GM21619 (cell line): ENCODE measurements around the gene LPCAT3.

Source experiments
- ATAC-seq: cut with Tn5 transposase; IDR thresholded peaks from one replicate; pipeline ENCODE4 v1.9.1; 2021; ENCODE audit not compliant: unreplicated experiment

The LPCAT3 gene

DNA sequence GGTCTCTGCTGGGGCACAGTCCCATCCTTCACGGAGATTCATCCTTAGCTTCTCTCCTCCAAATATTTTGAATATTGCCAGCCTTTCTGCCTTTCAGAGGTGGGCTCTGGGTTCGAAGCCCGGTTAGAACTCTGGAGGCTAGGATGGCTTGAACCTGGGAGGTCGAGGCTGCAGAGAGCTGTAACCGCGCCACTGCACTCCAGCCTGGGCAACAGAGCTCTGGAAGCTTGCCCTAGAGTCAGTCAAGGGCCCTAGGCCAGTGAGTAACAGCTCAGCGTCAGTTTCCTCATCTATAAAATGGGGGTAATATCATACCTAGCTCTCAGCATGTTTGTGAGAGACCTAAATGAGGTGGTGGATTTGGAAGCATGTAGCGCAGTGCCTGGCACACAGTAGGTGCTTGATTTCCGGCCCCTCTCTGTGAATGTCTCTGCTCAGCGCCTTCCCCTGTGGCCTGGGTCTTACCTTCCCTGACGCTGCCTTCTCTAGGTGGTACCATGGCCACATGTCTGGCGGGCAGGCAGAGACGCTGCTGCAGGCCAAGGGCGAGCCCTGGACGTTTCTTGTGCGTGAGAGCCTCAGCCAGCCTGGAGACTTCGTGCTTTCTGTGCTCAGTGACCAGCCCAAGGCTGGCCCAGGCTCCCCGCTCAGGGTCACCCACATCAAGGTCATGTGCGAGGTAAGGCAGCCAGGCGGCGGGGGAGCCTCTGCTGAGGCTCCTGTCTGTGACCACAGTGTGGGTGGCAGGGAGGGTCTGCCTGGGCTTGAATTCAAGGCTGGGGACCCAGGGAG is 63.8 kb downstream of the LPCAT3 start:
- ATAC-seq: no peak

DNA sequence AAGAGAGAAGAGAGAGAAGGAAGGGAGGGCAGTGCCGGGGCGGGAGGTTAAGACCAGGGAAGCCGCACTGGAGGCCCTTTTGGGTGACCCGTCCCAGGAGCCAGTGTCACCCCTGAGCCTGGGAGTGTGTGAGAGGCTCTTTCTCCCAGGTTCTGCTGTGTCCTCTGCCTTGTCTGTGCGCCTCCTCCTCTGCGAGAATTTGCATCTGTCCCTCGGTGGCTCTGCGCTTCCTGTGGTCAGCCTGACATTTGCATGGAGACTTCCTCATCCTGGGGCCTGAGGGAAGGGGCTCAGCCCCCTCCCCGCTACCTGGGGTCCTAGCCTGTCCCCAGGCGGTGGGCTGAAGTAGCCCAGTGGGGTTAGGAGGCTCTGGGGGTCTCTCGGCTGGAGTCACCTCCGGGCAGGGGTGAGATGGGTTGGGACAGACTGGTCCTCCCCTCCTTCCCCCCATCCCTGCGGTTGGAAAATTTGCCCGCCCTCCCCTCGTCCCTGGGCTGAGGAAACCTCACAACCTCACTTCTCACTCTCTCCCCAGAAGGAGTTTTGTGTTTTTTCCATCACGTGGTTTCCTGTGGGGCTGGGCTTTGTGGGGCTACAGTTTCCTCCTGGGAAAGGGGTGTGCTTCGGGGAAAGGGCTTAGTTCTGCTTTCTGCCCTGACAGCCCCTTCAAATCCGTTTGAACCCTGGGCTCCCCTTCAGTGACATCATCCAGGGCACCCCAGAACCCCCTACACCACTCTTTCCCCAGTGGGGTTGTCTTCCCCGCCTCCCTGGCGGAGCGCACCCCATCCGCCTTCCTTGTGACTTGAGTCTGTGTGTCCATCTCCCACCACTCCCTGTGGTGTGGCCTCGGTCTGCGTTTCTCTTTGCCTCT is 64.6 kb downstream of the LPCAT3 start:
- ATAC-seq: peak; percentile 37

DNA sequence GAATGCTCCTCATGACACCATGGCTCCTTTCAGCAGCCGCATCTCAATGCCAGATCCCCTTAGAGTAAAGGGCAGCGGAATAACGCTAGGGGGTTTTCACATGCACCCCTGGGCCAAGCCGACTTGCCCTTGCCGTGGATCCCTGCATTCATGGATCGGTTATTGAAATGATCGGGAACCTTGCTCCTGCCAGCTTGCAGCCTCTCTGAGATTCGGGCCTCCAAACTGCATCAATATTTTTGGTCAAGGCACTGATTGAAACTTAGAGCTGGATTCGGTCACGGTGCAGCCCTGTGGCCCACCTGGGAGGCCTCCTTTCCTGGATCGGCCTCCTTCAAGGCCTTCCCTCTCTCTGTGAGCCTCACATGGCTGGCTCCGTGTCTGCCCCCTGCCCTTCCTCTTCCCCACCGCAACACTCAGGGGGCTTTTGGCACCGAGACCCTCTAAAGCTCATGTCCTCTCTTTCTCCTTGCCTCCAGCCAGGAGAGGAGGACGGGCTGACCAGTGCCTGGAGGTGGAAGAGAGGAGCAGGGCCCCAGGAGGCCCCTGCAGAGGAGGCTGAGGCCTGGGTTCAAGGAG is 65.3 kb downstream of the LPCAT3 start:
- ATAC-seq: no peak

DNA sequence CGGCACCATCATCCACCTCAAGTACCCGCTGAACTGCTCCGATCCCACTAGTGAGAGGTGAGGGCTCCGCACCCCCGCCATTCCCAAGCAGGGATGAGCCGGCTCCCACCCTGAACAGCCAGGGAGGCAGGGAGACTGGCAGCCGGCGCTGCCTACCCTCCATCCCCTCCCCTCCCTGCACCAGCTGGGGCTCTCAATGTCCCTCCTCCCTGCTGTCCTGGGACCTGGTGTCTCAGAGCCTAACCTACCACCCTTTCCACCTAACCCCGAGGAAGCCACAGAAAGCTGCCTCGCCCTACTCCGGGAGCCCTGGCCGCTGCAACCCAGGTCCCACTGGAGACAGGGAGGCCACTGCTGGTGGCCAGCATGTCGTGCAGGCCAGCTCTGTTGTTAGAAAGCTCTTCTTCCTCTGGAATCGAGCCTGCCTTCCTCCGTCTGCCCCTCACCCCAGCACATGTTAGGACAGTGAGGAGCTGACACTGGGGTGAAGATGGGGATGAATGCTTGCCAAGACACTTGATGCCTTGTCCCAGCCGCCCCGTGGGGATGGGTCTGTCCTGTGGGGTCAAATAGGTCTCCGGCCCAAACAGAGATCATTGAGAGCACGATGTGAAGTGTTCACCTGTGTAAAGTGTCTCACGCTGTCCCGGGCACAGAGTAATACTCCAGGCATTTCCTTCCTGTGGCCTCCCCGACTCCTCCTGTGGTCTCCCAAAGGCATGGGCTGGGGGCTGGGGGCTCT is 66.0 kb downstream of the LPCAT3 start:
- ATAC-seq: no peak

DNA sequence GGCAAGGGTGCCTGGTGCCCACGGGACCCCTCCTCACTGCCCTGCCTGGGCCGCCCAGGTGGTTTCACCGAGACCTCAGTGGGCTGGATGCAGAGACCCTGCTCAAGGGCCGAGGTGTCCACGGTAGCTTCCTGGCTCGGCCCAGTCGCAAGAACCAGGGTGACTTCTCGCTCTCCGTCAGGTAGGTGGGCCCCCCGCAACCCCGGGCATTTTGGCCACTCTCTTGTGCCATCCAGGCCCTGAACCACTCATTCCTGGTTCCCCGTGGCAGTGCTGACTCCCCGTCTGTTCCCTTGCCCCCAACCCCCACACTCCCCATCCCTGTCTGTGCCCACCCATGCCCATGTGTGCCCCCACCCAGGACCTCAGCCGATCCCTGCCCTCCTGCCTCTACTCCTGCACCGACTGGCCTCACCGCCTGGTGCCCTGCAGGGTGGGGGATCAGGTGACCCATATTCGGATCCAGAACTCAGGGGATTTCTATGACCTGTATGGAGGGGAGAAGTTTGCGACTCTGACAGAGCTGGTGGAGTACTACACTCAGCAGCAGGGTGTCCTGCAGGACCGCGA is 66.6 kb downstream of the LPCAT3 start:
- no peak for ATAC-seq

DNA sequence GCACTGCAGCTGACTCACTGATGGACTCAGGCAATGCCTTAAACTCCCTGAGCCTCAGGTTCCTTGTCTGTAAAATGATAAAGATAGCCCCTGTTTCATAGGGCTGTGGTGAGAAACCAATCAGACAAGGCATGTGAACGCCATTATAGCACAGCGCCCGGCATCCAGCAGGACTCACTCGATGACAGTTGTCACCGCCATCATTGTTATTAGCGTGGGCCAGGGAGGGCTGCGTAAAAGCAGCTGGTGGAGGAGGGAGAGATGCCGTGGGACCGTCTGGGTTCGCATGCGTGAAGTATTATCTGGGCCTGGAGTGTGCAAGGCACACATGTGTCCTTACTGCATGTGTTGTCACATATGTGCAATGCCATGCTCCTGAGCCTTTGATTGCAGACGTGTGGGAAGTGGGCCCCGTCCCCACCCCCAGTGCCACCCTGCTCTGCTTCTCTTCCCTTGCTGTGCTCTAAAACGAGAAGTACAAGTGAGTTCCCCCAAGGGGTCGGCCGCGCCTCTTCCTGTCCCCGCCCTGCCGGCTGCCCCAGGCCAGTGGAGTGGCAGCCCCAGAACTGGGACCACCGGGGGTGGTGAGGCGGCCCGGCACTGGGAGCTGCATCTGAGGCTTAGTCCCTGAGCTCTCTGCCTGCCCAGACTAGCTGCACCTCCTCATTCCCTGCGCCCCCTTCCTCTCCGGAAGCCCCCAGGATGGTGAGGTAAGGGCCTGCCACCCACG is 67.3 kb downstream of the LPCAT3 start, which contains the start of gene PTPN6:
TSS of gene PTPN6 (plus strand) at position 546 of the 730 bp plus-strand sequence. CDS start at position 703, 157 bp downstream.
- ATAC-seq: no peak

DNA sequence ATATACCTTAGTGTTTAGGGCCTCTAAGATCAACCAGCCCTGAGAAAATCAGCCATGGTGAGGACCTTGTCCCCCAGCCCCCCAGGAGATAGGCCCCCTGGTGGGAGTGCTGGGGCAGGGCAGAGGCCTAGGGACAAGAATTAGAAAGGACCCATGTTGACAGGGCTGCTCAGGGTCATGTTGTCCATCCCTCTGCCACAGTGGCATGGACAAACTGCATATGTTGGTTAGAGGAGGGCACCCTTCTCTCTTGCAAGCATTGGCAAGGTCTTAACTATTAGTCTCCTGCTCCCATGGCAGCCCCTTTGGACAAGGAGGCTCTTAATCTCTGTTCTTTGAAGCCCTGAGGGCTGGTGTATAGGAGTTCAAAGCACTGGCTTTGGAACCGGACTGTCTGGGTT is 67.9 kb downstream of the LPCAT3 start:
- no peak for ATAC-seq

DNA sequence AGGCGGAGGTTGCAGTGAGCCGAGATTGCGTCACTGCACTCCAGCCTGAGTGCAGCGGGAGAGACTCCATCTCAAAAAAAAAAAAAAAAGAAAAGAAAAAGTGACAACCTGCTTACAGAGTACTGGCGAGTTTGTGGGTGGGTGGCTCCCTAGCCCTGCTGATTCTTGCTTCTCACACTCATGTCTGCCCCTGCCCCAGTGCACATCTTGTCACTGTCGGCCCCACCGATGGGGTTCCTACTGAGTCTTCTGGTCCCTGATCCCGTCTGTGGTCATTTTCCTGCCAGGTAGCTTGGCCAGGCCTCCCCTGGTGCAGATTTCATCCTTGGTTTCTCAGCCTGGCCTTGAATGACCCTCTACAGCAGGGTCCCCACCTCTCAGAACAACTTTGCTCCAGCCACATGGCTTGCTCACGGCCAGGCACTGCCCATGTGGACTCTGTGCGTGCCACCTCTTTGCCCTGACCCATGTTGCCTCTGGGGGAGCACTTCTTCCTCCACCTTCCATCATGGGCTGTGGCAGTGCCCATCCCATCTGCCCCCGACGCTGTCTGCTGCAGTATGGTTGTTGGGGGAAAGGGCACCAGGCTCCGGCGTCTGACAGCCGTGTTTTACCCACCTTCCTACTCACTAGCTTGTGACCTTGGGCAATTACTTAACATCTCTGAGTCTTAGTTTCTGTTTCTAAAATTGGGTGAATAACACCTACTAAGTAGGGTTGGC is 69.2 kb downstream of the LPCAT3 start:
- ATAC-seq: no peak

DNA sequence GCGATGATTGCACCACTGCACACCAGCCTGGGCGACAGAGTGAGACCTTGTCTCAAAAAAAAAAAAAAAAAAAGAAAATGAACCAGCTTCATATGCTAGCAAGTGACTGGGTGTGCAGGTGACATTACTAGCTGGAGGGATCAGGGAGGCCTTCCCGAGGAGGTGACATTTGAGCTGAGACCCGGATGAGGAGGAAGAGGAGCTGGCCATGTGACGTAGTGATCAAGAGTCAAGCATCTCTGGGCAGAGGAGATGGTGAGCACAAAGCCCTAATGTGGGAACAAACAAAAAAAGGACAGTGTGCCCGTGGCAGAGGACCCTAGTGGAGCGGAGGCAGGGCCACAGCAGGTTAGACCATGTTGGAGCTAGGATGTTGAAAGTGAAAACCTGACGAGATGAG is 70.7 kb downstream of the LPCAT3 start:
- ATAC-seq: no peak

DNA sequence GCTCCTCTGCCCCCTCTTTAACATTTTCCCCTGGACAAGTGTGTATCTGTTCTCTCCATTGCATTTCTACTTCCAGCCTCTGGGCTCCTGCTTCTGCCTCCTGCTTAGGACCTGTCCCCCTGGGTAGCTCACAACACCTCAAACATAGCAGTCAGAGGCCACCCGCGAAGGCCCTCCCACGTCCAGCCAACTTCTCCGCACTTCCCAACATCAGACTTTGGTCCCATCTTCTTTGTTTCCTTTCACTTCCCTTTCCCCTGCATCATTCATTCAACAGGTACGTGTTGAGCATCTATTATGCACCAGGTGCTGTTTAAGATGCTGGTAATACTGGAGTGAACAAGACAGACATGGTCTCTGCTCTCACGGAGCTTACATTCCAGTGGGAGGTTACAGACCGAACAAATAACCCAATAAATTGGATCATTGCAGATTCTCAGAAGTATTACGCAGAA is 71.3 kb downstream of the LPCAT3 start:
- no peak for ATAC-seq

DNA sequence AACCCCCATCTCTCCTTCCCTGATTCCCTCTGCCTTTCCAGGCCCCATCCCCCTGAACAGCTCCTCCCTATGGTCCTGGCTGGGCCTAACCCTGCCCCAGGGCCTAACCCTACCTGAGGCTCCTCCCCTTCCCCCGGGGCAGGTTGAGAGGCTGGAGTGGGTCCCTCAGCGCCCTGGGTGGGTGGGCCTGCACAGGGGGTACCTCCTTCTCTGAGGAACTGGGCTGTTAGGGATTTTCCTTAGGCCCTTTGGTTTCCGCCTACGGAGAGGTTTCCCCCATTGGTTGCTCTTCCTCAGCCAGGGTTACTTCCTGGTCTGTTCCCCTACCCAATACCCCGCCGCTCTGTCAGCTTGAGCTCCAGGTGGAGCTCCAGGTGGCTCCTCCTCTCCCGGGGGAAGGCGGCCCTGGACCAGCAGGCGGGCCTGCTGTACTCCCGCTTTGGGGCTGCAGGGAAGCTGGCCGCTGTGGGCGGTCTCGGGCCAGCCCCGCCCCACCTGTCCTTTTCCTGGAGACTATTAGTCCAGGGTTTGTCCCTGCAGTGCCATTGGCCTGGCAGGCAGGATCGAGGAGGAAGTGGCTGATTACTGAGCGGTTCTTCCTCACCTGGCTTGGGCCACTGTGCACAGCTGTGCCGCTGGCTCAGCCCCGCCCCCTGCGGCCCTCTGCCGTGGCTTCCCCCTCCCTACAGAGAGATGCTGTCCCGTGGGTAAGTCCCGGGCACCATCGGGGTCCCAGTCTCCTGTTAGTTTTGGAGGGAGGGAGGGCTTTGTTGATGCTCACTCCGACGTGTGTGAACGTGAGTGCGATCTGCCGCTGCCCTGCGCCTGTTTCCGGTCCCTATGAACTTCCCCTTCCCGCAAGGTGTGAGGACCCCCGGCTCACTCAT is 72.0 kb downstream of the LPCAT3 start:
- ATAC-seq: peak; percentile 24

DNA sequence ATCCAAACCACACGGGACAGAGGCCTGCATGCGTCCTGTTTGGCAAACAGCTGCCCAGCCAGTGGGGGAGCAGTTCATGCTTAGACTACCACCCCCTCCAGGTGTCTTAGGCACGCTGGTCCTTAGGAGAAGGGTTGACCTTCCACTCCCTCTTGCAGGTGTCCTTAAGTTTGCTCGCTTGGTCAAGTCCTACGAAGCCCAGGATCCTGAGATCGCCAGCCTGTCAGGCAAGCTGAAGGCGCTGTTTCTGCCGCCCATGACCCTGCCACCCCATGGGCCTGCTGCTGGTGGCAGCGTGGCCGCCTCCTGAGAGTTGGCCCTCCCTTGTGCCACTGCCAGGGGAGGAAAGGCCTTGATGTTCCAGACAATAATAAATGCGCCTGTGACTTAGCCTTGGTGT is 72.7 kb downstream of the LPCAT3 start:
- no peak for ATAC-seq

DNA sequence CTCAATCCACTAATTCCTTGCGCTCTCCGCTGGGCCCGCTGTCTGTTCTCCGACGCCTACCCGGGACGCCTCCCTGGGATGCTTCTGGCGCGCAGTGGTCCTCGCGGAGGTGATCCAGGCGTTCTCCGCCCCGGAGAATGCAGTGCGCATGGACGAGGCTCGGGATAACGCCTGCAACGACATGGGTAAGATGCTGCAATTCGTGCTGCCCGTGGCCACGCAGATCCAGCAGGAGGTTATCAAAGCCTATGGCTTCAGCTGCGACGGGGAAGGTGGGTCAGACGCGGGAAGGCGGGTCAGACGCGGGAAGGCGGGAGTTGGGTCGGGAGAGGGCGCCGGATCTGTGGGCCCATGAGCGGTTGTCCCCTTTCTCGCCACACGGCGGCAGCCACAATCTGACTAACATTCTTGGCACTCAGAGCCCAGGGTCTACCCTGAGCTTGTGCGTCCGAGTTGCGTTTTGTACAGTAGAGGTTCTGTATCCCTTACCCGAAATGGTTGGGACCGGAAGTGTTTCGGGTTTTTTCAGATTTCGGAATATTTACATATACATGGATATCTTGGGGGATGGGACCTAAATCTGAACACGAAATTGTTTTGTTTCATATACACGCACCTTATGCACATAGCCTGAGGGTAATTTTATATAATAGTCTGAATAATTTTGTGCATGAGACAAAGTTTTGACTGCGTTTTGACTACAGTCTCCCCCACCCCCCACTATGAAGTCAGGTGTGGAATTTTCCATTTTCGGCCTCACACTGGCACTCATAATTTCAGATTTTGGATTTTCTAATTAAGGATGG is 73.7 kb downstream of the LPCAT3 start:
- ATAC-seq: peak; percentile 42

DNA sequence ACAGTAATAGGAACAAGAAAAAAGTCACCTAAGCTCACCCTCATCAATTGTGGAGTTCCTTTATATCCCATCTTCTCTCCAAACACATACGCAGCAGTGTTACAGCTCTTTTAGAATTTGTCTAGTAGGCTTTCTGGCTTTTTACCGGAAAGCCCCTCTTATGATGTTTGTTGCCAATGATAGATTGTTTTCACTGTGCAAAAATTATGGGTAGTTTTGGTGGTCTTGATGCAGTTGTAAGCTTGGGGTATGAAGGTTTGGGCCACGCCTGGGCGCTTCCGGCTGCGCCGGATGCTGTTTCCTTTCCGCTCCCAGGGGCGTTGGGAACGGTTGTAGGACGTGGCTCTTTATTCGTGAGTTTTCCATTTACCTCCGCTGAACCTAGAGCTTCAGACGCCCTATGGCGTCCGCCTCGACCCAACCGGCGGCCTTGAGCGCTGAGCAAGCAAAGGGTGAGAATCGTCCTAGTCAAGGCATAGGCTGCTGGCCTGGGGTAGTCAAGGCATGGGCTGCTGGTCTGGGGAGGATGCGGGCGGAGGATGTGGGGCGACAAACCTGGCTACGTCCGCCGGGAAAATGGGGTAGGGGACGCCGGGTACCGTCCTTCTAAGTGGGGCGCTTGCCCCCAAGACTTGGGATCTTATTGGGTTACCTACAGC is 74.4 kb downstream of the LPCAT3 start, which contains the start of the genes C12orf57 and RNU7-1:
TSS of gene C12orf57 (plus strand) at position 301 of the 659 bp plus-strand sequence. CDS start at position 401, 100 bp downstream.
TSS of gene RNU7-1 (plus strand) at position 95 of the 659 bp plus-strand sequence.
- peak; percentile 24 for ATAC-seq

DNA sequence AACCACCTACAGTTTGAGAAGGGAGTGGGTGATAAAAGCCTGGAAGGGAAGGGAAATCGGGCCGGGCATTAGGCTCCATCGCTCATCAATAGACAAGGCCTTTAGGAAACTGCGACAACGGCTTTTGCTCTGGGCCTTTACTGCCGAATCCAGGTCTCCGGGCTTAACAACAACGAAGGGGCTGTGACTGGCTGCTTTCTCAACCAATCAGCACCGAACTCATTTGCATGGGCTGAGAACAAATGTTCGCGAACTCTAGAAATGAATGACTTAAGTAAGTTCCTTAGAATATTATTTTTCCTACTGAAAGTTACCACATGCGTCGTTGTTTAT is 74.9 kb downstream of the LPCAT3 start:
- peak; percentile 33 for ATAC-seq

DNA sequence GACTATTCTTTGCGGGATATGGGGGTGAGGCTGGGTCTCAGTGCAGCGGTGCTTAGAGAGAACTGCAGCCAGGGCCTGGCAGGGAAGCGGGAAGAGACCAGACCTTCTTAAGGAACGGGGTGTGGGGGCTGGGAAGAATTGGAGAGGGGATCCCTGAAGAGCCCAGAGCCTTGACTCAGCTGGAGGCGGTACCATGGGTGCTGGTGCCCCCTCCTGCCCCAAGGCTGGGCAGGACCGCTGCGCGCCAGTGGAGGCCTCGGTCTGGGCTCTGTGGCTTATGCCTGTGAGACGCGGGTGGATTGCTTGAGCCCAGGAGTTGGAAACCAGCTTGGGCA is 76.0 kb downstream of the LPCAT3 start:
- no peak for ATAC-seq

DNA sequence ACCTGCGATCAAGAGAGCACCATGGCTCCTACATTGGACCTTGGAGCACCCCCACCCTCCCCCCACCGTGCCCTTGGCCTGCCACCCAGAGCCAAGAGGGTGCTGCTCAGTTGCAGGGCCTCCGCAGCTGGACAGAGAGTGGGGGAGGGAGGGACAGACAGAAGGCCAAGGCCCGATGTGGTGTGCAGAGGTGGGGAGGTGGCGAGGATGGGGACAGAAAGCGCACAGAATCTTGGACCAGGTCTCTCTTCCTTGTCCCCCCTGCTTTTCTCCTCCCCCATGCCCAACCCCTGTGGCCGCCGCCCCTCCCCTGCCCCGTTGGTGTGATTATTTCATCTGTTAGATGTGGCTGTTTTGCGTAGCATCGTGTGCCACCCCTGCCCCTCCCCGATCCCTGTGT is 76.5 kb downstream of the LPCAT3 start:
- no peak for ATAC-seq
